PC-9 (cell line): ENCODE data around the gene HFM1.

ENCODE experiments used
- EZH2 ChIP-seq: fragments of 200-600 bp; sonication (generic); IDR thresholded peaks from 2 replicates; pipeline ENCODE4 v1.8.0; 2017; ENCODE audit warnings: antibody characterized with exemption, low read depth
- TF ChIP-seq, protein P1 (sequence below): fragments of 200-600 bp; sonication (generic); conservative IDR thresholded peaks from 2 replicates; pipeline ENCODE4 v1.6.1; 2017; ENCODE audit warnings: mixed run types, antibody characterized with exemption, mild to moderate bottlenecking, moderate library complexity

- TF ChIP-seq, protein P1, sequence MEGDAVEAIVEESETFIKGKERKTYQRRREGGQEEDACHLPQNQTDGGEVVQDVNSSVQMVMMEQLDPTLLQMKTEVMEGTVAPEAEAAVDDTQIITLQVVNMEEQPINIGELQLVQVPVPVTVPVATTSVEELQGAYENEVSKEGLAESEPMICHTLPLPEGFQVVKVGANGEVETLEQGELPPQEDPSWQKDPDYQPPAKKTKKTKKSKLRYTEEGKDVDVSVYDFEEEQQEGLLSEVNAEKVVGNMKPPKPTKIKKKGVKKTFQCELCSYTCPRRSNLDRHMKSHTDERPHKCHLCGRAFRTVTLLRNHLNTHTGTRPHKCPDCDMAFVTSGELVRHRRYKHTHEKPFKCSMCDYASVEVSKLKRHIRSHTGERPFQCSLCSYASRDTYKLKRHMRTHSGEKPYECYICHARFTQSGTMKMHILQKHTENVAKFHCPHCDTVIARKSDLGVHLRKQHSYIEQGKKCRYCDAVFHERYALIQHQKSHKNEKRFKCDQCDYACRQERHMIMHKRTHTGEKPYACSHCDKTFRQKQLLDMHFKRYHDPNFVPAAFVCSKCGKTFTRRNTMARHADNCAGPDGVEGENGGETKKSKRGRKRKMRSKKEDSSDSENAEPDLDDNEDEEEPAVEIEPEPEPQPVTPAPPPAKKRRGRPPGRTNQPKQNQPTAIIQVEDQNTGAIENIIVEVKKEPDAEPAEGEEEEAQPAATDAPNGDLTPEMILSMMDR: no peak
- no peak for TF ChIP-seq EZH2
These were observed at the start of gene HFM1 for GRCh38 chr1:91404151-91405012.
